Gastrocnemius medialis (tissue), 4 donors: ENCODE data around the gene TLE1. TPM values are rescaled to one million over a fixed set of nuclear protein-coding genes. Genes with fewer than 3 reads are reported as not detected.

Experiments used
- ATAC-seq, 2 donors: fragments of 150-250 bp; one replicate each; pipeline ENCODE4 v1.9.1; 2016
- DNase-seq, 2 donors: peaks; one replicate each; pipeline ENCODE4 v3.0.0-alpha.2; 2019
- H3K27ac ChIP-seq, 4 donors: fragments of 200-600 bp; sonication (generic); 1 replicate in 1 of 4; 2 replicates in 3 of 4; pipeline ENCODE4 v1.5.1; 2016 to 2018; ENCODE audit warnings: mild to moderate bottlenecking in 2 of 4, moderate library complexity in 1 of 4
- H3K27me3 ChIP-seq, 3 donors: fragments of 200-600 bp; sonication (generic) in 2 of 3; 1 replicate in 1 of 3; 2 replicates in 2 of 3; pipeline versions ENCODE4 v1.5.1 to v1.6.0; 2016 to 2019; ENCODE audit warnings: mild to moderate bottlenecking in 1 of 3, moderate library complexity in 1 of 3
- H3K36me3 ChIP-seq, 2 donors: fragments of 200-600 bp; sonication (generic) in 1 of 2; one replicate each; pipeline ENCODE4 v1.5.1; 2017 to 2018
- H3K4me1 ChIP-seq, 2 donors: fragments of 200-600 bp; sonication (generic) in 1 of 2; one replicate each; pipeline ENCODE4 v1.5.1; 2016 to 2017; ENCODE audit warnings: mild to moderate bottlenecking in 2 of 2
- H3K4me3 ChIP-seq, 4 donors: fragments of 200-600 bp; sonication (generic) in 3 of 4; 1 replicate in 1 of 4; 2 replicates in 3 of 4; pipeline ENCODE4 v1.5.1; 2016 to 2019; ENCODE audit warnings: mild to moderate bottlenecking in 2 of 4
- H3K9me3 ChIP-seq, 3 donors: fragments of 200-600 bp; sonication (generic) in 2 of 3; 1 replicate in 1 of 3; 2 replicates in 2 of 3; pipeline ENCODE4 v1.5.1; 2016 to 2019
- CTCF ChIP-seq, 5 experiments: fragments of 450-650 bp in 3 of 5; fragments of 200-600 bp in 2 of 5; sonication (generic) in 2 of 5; IDR thresholded peaks in 4 of 5; conservative IDR thresholded peaks in 1 of 5; 1 replicate in 4 of 5; 2 replicates in 1 of 5; pipeline ENCODE4 v1.5.1; 2016 to 2019; ENCODE audit warnings: antibody characterized with exemption in 5 of 5, mild to moderate bottlenecking in 3 of 5, moderate library complexity in 3 of 5
- POLR2A ChIP-seq, 2 donors: fragments of 450-650 bp; IDR thresholded peaks; one replicate each; pipeline ENCODE4 v1.6.1; 2017; ENCODE audit warnings: antibody characterized with exemption in 2 of 2, mild to moderate bottlenecking in 2 of 2, moderate library complexity in 2 of 2
- in situ Hi-C, 4 donors: fragments of 200-750 bp; cut with MboI; loops; one replicate each; pipeline versions ENCODE4 v1.15.0 to v1.8.0; 2017; ENCODE audit warnings: low sequenced_read_pairs in 4 of 4
- intact Hi-C: fragments of 100-400 bp; cut with DNase I; formaldehyde crosslinking; loops from one replicate; pipeline ENCODE4 v1.15.1; 2023; ENCODE audit warnings: low total_unique reads
- total RNA-seq, 4 donors: library from RNA; depleted of rRNA; stranded (reverse); fragments of >200 nt; gene quantifications; one replicate each; pipeline versions ENCODE4 v1.1.0 to v1.2.3, GENCODE V29; 2016

The TLE1 gene
- total RNA-seq, 4 donors from 2014 or later, result 32.0 to 159 (median 55.4) TPM

- Histone ChIP-seq H3K9me3 (no peaks in the 10 kb centered on the region), H3K4me1 (peaks cover 40 to 43% of the 10 kb centered on the region in 2 donors), H3K4me3 (no peak overlapping the region), H3K36me3 (peaks cover 0 to 22% of the 10 kb centered on the region in 2 donors), H3K27me3 (no peaks in the 10 kb centered on the region), H3K27ac (peak overlapping the region in 2 of 4 donors; percentile 4 to 8)
- intact Hi-C loops, result loop anchor here (10.0 kb wide), 1 partner anchor 151 kb away; no protein-coding TSS in a partner anchor
- in situ Hi-C loops, result no loop called here
- no peak for TF ChIP-seq CTCF (IDR thresholded peaks at IDR 0.05 in 4 of 5, conservative IDR thresholded peaks at IDR 0.05 in 1 of 5)
- TF ChIP-seq POLR2A (IDR thresholded peaks at IDR 0.05), result no peak
- no peak for ATAC-seq
- DNase-seq, result no peak
These were observed 73.2 kb downstream of the TLE1 start for GRCh38 chr9:81616141-81616540.

GRCh38 chr9:81614335-81614734, 75.0 kb downstream of the TLE1 start:
- ATAC-seq, result no peak
- H3K4me1 ChIP-seq, result peaks cover 34 to 52% of the 10 kb centered on the region in 2 donors
- no peaks in the 10 kb centered on the region for H3K9me3 ChIP-seq
- peaks cover 0 to 22% of the 10 kb centered on the region in 2 donors for H3K36me3 ChIP-seq
- H3K27ac ChIP-seq, result peak overlapping the region; percentile 79 to 90 (median 86)
- in situ Hi-C loops, result no loop called here
- no peak overlapping the region for H3K4me3 ChIP-seq
- no peak for TF ChIP-seq CTCF (IDR thresholded peaks at IDR 0.05 in 4 of 5, conservative IDR thresholded peaks at IDR 0.05 in 1 of 5)
- no peak for TF ChIP-seq POLR2A (IDR thresholded peaks at IDR 0.05)
- DNase-seq, result no peak
- no peaks in the 10 kb centered on the region for H3K27me3 ChIP-seq
- intact Hi-C loops, result loop anchor here (5.0 to 10.0 kb wide), 4 partner anchors 73 to 217 kb away; partner anchors contain the start of gene TLE1

GRCh38 chr9:81613002-81613812, 76.1 kb downstream of the TLE1 start:
- in situ Hi-C loops, result no loop called here
- Histone ChIP-seq H3K36me3 (peaks cover 0 to 31% of the 10 kb centered on the region in 2 donors), H3K9me3 (no peaks in the 10 kb centered on the region), H3K27ac (peak overlapping the region; percentile 79 to 90 (median 86)), H3K27me3 (no peaks in the 10 kb centered on the region), H3K4me3 (peak overlapping the region; percentile 7 to 25 (median 18)), H3K4me1 (peaks cover 37 to 60% of the 10 kb centered on the region in 2 donors)
- ATAC-seq (peak; percentile 93 to 94), DNase-seq (peak; percentile 67 to 71)
- intact Hi-C loops, result loop anchor here (1.0 to 10.0 kb wide), 5 partner anchors 55 to 216 kb away; partner anchors contain the start of gene TLE1
- no peak for TF ChIP-seq CTCF (IDR thresholded peaks at IDR 0.05 in 4 of 5, conservative IDR thresholded peaks at IDR 0.05 in 1 of 5)

- H3K27me3 ChIP-seq, result no peaks in the 10 kb centered on the region
- peaks cover 37 to 51% of the 10 kb centered on the region in 2 donors for H3K4me1 ChIP-seq
- ATAC-seq (no peak), DNase-seq (peak in 1 of 2 donors; percentile 40)
- no peak overlapping the region for H3K4me3 ChIP-seq
- no peak for TF ChIP-seq POLR2A (IDR thresholded peaks at IDR 0.05)
- H3K36me3 ChIP-seq, result peaks cover 0 to 31% of the 10 kb centered on the region in 2 donors
- intact Hi-C loops, result loop anchor here (5.0 to 10.0 kb wide), 4 partner anchors 74 to 214 kb away; partner anchors contain the start of gene TLE1
- no peaks in the 10 kb centered on the region for H3K9me3 ChIP-seq
- in situ Hi-C loops, result no loop called here
- H3K27ac ChIP-seq, result peak overlapping the region; percentile 79 to 90 (median 86)
These were observed 77.7 kb downstream of the TLE1 start for GRCh38 chr9:81611664-81612063.

GRCh38 chr9:81610740-81611107, 78.6 kb downstream of the TLE1 start:
- DNase-seq, result no peak
- H3K36me3 ChIP-seq, result peaks cover 0 to 27% of the 10 kb centered on the region in 2 donors
- intact Hi-C loops, result loop anchor here (5.0 to 10.0 kb wide), 4 partner anchors 73 to 213 kb away; partner anchors contain the start of gene TLE1
- no peaks in the 10 kb centered on the region for H3K27me3 ChIP-seq
- peaks cover 37 to 51% of the 10 kb centered on the region in 2 donors for H3K4me1 ChIP-seq
- peak overlapping the region; percentile 79 to 90 (median 86) for H3K27ac ChIP-seq
- no peak for TF ChIP-seq POLR2A (IDR thresholded peaks at IDR 0.05)
- TF ChIP-seq CTCF (IDR thresholded peaks at IDR 0.05 in 4 of 5, conservative IDR thresholded peaks at IDR 0.05 in 1 of 5), result no peak
- in situ Hi-C loops, result no loop called here
- no peaks in the 10 kb centered on the region for H3K9me3 ChIP-seq
- no peak for ATAC-seq
- H3K4me3 ChIP-seq, result no peak overlapping the region
